Mesodermal cell (in vitro differentiated cells): Measurements from ENCODE around the gene ABCB8.

Experiments
- H3K27ac ChIP-seq: 2 replicates; pipeline ENCODE4 v1.7.0; 2013; ENCODE audit warnings: mild to moderate bottlenecking, low read depth, low read length, moderate library complexity; ENCODE audit not compliant: severe bottlenecking
- H3K36me3 ChIP-seq: 2 replicates; pipeline ENCODE4 v1.7.1; 2013; ENCODE audit warnings: mild to moderate bottlenecking, low read length, moderate library complexity; ENCODE audit not compliant: control insufficient read depth, insufficient read depth
- H3K4me1 ChIP-seq: one replicate; pipeline ENCODE4 v1.7.1; 2013; ENCODE audit warnings: mild to moderate bottlenecking, low read length; ENCODE audit not compliant: insufficient read depth, control insufficient read depth, poor library complexity, severe bottlenecking
- H3K4me3 ChIP-seq: 2 replicates; pipeline ENCODE4 v1.7.0; 2013; ENCODE audit warnings: low read length, control low read depth, mild to moderate bottlenecking; ENCODE audit not compliant: insufficient read depth, poor library complexity, severe bottlenecking; ENCODE audit errors: extremely low read depth
- H3K9me3 ChIP-seq: 2 replicates; pipeline ENCODE4 v1.7.1; 2013; ENCODE audit warnings: mild to moderate bottlenecking, low read length, moderate library complexity; ENCODE audit not compliant: control insufficient read depth
- WGBS, 2 experiments: methylation state at CpG; one replicate each; pipeline ENCODE4 v1.1.5; 2013; ENCODE audit warnings: missing lambda C conversion rate in 2 of 2; ENCODE audit not compliant: insufficient coverage in 2 of 2; 5-methylcytosine and 5-hydroxymethylcytosine counted together

Gene ABCB8

DNA sequence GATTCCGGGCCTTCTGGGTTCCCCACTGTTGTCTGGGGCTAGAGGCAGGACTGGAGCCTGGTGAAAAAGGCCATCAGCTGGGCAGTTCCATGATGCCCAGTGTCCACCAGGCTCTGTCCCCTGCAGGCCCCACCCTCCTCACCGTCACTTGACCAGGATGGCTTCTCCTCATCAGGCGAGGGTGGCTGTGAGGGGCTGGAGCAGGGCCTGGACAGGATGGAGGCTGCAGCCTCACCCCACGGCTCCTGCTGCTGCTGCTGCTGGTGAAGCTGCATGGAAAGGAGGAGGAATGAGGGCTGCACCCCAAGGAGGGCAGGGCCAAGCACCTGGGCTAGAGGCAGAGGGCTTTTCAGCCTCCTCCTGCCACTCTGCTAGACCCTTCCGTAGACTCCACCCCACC is 12.3 kb upstream of the ABCB8 start:
- Histone ChIP-seq H3K4me3 (no peak overlapping the region), H3K27ac (no peak overlapping the region), H3K4me1 (peaks cover 36% of the 10 kb centered on the region), H3K9me3 (no peaks in the 10 kb centered on the region), H3K36me3 (peaks cover 7% of the 10 kb centered on the region)
- 97% methylated on average over 5 of the region's 5 CpGs for WGBS, 2 experiments

DNA sequence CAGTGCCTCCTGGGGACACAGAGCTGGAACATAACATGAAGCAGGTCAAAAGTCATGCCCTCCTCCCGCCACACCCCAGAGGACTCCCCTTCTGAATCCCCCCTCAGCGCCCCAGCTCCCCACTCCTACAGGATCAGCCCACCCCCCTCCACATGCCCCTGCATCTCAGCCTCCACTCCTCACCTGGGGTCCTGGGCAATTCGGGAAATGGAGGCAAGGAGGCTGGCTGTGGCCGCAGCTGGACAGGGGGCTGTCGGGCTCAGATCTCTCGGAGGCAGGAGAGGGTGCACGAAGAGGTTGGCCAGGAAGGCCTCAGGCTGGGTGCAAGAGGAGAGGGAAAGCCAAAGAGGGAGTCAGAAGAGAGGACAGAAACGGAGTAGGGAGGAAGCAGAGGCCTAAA is 11.7 kb upstream of the ABCB8 start:
- Histone ChIP-seq H3K4me1 (peaks cover 36% of the 10 kb centered on the region), H3K9me3 (no peaks in the 10 kb centered on the region), H3K27ac (no peak overlapping the region), H3K4me3 (no peak overlapping the region), H3K36me3 (peaks cover 7% of the 10 kb centered on the region)
- whole genome bisulfite sequencing, 2 experiments, result 85 to 94% methylated on average over 5 to 6 of the region's 8 CpGs

DNA sequence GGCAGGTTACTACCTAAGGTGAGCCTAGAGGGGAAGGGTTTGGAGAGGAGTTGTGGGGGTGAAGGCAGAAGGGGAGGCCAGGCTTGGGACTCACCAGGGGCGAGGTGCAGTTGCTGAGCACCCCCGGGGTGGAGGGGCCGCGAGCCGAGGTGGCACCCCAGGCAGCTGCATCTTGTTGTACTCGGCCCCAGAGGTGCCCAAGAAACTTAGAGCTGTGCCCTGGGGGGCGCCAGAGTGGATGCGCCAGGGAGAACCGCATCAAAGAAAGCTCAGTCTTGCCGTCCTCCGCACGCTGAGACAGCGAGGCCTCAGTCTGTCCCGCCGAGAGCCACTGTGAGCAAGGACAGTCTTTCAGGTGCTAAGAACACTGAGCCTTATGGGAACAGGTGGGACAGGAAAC is 11.3 kb upstream of the ABCB8 start:
- H3K9me3 ChIP-seq, result no peaks in the 10 kb centered on the region
- H3K36me3 ChIP-seq, result peaks cover 7% of the 10 kb centered on the region
- no peak overlapping the region for H3K4me3 ChIP-seq
- no peak overlapping the region for H3K27ac ChIP-seq
- H3K4me1 ChIP-seq, result peaks cover 33% of the 10 kb centered on the region
- 92 to 94% methylated on average over 14 to 15 of the region's 15 CpGs for WGBS, 2 experiments

DNA sequence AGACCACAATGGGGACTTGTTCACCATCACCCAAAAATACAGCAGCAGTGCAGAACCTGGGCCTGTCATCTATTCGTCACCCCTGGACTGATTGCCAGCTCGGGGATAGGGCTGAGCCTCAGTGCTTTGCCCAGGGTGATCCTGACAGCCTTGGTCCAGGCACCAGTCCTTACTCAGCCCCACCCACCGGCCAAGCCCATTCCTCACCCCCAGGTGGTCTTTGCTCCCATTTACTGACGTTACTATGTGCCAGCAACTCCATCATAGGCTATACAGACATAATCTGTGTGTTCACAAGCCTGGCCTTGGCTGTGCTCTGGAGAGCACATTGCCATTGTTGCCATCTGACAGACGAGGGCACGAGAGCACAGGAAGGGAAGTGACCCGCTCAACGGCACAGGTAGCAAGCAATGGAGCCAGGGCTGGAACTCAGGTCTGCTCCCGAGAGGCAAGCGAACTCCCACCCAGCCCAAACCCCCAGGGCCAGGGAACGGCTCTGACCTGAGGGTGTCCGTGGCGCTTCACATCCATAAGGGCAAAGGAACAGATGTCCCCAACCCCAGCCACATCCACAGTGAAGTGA is 10.8 kb upstream of the ABCB8 start:
- H3K36me3 ChIP-seq, result peaks cover 7% of the 10 kb centered on the region
- WGBS, 2 experiments, result 61 to 86% methylated on average over 7 to 9 of the region's 13 CpGs
- H3K27ac ChIP-seq, result no peak overlapping the region
- H3K4me1 ChIP-seq, result peaks cover 28% of the 10 kb centered on the region
- no peaks in the 10 kb centered on the region for H3K9me3 ChIP-seq
- H3K4me3 ChIP-seq, result no peak overlapping the region

DNA sequence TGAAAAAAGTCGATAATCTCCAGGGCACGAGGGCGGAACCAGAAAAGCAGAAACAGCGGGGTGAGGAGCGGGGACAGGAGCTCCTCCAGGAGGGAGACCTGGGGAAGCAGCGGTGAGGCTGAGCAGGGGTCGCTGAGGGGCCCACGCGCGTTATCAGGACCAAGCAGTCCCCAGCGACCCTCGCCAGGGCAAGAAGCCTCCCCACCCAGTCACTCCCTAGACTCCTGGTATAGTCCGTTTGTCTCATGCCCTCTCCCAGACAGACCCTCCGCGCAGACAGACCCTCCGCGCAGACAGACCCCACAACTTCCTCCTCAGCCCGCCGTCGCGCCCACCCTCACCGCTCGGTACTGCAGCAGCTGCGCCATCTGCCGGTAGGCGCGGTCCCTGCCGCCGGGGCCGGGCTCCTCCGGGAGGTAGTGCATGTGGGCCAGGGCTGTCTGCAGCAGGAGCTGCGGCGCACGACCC is 10.3 kb upstream of the ABCB8 start:
- Histone ChIP-seq H3K4me1 (peaks cover 24% of the 10 kb centered on the region), H3K27ac (no peak overlapping the region), H3K4me3 (peak overlapping the region; percentile 24), H3K36me3 (peaks cover 7% of the 10 kb centered on the region), H3K9me3 (no peaks in the 10 kb centered on the region)
- WGBS, 2 experiments, result 10 to 13% methylated on average over 27 to 30 of the region's 34 CpGs

DNA sequence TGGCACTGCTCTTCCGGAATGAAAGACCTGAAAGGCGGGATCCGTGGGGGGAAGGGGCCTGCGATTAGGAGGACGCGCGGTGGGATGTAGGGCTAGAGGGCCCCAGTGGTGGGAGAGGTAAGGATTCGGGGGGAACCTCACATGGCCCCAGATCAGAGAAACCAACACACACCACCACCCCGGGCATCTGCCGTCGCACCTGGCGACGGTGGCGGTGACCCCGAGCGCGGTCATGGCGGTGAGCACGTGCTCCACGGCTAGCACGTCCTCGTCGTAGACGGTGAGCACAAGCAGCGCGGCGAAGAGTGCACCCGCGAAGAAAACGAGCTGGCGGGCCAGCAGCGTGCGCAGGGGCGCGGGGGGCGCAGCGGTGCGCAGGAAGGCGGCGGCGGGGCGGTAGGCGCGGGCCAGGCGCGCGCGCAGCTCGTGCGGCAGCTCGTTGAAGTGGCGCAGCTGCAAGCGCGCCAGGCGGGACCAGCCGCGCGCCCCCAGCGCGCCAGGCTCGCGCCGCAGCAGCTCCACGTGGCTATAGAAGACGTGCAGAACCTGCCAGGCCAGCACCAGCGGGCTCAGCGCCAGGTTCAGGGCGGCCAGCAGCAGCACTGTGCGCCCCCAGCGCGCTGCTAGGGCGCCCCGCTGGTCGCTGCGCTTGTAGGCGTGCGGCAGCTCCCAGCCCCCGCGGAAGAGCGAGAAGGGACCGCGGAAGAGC is 9.7 kb upstream of the ABCB8 start:
- Histone ChIP-seq H3K4me3 (peak overlapping the region; percentile 24), H3K4me1 (peaks cover 22% of the 10 kb centered on the region), H3K27ac (no peak overlapping the region), H3K9me3 (no peaks in the 10 kb centered on the region), H3K36me3 (peaks cover 7% of the 10 kb centered on the region)
- 7% methylated on average over 70 to 78 of the region's 82 CpGs for WGBS, 2 experiments

DNA sequence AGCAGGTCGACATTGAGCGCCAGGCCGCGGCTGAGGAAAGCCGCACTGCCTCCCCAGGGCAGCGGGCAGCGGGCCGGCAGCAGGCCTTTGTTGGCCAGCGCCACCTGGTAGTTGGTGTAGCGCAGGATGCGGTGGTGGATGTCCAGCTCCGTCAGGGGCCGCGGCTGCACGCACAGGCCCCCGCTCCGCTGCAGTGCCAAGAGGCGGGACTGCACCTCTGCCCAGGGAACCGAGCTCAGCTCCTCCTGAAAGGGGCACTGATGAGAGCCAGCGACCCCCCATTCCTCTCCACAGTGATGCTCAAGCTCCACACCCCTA is 9.2 kb upstream of the ABCB8 start:
- Histone ChIP-seq H3K4me3 (no peak overlapping the region), H3K4me1 (peaks cover 22% of the 10 kb centered on the region), H3K36me3 (peaks cover 6% of the 10 kb centered on the region), H3K27ac (no peak overlapping the region), H3K9me3 (no peaks in the 10 kb centered on the region)
- 67 to 70% methylated on average over 13 to 19 of the region's 20 CpGs for WGBS, 2 experiments

DNA sequence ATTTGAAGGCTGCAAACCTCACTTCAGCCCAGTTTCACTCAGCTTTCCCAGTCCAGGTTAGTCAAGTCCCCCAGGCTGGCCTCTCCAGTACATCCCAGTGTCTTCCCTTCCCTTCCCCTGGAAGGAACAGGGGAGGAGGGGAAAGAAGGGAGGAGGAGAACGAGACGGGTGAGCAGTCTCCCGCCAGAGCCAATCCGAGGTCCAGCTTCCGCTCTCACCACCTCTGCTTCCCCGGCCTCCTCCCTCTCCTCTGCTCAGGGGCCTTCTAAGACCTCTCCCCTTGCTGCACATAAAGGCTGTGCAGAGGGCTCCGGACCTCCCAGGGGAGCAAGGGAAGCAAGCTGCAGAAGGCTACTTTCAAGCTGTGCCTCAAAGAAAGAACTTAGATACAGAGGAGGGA is 8.0 kb upstream of the ABCB8 start:
- H3K36me3 ChIP-seq, result no peaks in the 10 kb centered on the region
- no peaks in the 10 kb centered on the region for H3K9me3 ChIP-seq
- peak overlapping the region; percentile 8 for H3K4me3 ChIP-seq
- H3K4me1 ChIP-seq, result peaks cover 22% of the 10 kb centered on the region
- WGBS, 2 experiments, result 22% methylated on average over 5 of the region's 7 CpGs; no CpG with 5 or more reads in 1 of the 2 experiments
- peak overlapping the region; percentile 53 for H3K27ac ChIP-seq

DNA sequence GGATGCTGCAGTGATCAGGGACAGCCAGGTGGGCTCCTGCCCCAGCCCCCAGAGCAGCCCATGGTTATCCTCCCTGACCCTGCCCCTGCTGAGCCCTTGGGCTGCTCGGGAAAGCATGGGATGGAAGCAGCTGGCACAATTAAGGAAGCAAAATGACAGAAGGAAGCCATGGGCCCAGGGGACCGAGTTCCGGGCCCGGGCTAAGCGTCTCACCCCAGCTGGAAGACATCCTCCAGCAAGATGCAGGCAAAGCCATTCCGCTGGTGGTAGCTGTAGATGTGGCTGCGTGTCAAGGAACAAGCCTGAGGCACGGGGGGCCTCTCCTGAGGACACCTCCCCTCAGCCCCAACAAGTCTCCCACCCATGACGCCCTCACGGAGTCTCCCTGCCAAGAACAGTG is 5.0 kb upstream of the ABCB8 start:
- no peaks in the 10 kb centered on the region for H3K9me3 ChIP-seq
- 97% methylated on average over 7 of the region's 10 CpGs for WGBS, 2 experiments
- H3K36me3 ChIP-seq, result no peaks in the 10 kb centered on the region
- H3K4me3 ChIP-seq, result no peak overlapping the region
- peaks cover 34% of the 10 kb centered on the region for H3K4me1 ChIP-seq
- H3K27ac ChIP-seq, result no peak overlapping the region

DNA sequence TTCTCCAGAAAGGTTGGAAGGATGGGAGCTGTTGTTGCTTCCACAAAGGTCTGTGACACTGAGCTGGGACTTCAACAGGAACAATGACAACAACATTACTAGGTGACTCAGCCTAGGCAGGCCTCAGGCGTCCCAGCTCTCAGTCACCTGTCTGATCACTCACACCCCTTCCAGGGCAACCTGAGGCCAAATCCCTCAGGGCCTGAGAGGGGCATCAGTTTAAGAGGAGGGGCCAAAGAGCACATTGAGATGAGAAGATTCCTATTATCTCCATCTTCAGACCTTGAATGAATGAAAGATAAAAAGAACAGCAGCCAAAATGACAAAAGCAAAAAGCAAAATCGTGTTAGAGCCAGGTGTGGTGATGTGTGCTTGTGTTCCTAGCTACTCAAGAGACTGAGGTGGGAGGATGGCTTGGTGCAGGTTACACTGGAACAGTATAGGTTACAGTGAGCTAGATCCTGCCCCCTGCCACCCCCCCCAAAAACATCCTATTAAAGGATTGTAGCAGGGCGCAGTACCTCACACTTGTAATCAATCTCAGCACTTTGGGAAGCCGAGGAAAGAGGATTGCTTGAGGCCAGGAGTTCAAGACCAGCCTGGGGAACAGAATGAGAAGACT is 3.7 kb upstream of the ABCB8 start, which contains the start of gene ATG9B:
TSS of gene ATG9B (minus strand) at position 60 of the 622 bp plus-strand sequence. CDS start 71 bp downstream, outside the sequence.
- no peak within 1 kb of the TSS for H3K4me3 ChIP-seq
- no peaks in the 10 kb centered on the region for H3K36me3 ChIP-seq
- no peak within 1 kb of the TSS for H3K27ac ChIP-seq
- peaks cover 29% of the 10 kb centered on the region for H3K4me1 ChIP-seq
- H3K9me3 ChIP-seq, result no peaks in the 10 kb centered on the region
- 83 to 100% methylated on average over 2 of the region's 4 CpGs for WGBS, 2 experiments
